Fibroblast of lung (primary cell): ENCODE data around the gene ATG13. TPM values are rescaled to one million over a fixed set of nuclear protein-coding genes. Genes with fewer than 3 reads are reported as not detected.

Source experiments
- DNase-seq, 2 donors: peaks; one replicate each; pipeline versions ENCODE4 v3.0.0 to v3.0.0-alpha.2; 2010; ENCODE audit warnings: low read depth in 2 of 2
- H2AFZ ChIP-seq: 2 replicates; pipeline ENCODE4 v1.5.1; 2012; ENCODE audit warnings: low read length, control low read depth, inconsistent platforms
- H3K27ac ChIP-seq: 2 replicates; pipeline ENCODE4 v1.5.1; 2011; ENCODE audit warnings: low read length, control low read depth; ENCODE audit not compliant: insufficient read depth
- H3K27me3 ChIP-seq: 2 replicates; pipeline ENCODE4 v1.5.1; 2011; ENCODE audit warnings: mild to moderate bottlenecking, low read length; ENCODE audit not compliant: control insufficient read depth, insufficient read depth
- H3K36me3 ChIP-seq: 2 replicates; pipeline ENCODE4 v1.5.1; 2011; ENCODE audit warnings: low read length; ENCODE audit not compliant: control insufficient read depth, insufficient read depth
- H3K4me1 ChIP-seq: 2 replicates; pipeline ENCODE4 v1.5.1; 2011; ENCODE audit warnings: low read length; ENCODE audit not compliant: control insufficient read depth, insufficient read depth; ENCODE audit errors: extremely low read depth
- H3K4me2 ChIP-seq: 2 replicates; pipeline ENCODE4 v1.5.1; 2011; ENCODE audit warnings: low read length, control low read depth; ENCODE audit not compliant: insufficient read depth; ENCODE audit errors: extremely low read depth
- H3K4me3 ChIP-seq, 4 experiments: fragments of 200-600 bp in 1 of 4; sonication (generic) in 1 of 4; replicated peaks in 1 of 4; 2 replicates each; pipeline ENCODE4 v1.5.1; 2011 to 2016; ENCODE audit warnings: low read length in 4 of 4, low read depth in 3 of 4, mild to moderate bottlenecking in 3 of 4, control low read depth in 2 of 4, inconsistent platforms in 1 of 4, mixed read lengths in 1 of 4; ENCODE audit not compliant: insufficient read depth in 1 of 4; ENCODE audit errors: control extremely low read depth in 1 of 4
- H3K79me2 ChIP-seq: 2 replicates; pipeline ENCODE4 v1.5.1; 2012; ENCODE audit warnings: mild to moderate bottlenecking, low read length, inconsistent platforms; ENCODE audit not compliant: control insufficient read depth, insufficient read depth
- H3K9ac ChIP-seq: 2 replicates; pipeline ENCODE4 v1.5.1; 2011; ENCODE audit warnings: mild to moderate bottlenecking, low read length, control low read depth; ENCODE audit not compliant: insufficient read depth
- H3K9me3 ChIP-seq: 2 replicates; pipeline ENCODE4 v1.5.1; 2012; ENCODE audit warnings: low read depth, low read length; ENCODE audit not compliant: control insufficient read depth, insufficient read depth
- H4K20me1 ChIP-seq: 2 replicates; pipeline ENCODE4 v1.5.1; 2011; ENCODE audit warnings: low read length; ENCODE audit not compliant: control insufficient read depth, insufficient read depth; ENCODE audit errors: extremely low read depth
- CTCF ChIP-seq, 2 donors: IDR thresholded peaks in 1 of 2; conservative IDR thresholded peaks in 1 of 2; 1 replicate in 1 of 2; 2 replicates in 1 of 2; pipeline ENCODE4 v1.5.1; 2011 to 2012; ENCODE audit warnings: low read length in 2 of 2, control low read depth in 1 of 2, inconsistent platforms in 1 of 2, low read depth in 1 of 2, mild to moderate bottlenecking in 1 of 2
- EZH2 ChIP-seq: IDR thresholded peaks from 2 replicates; pipeline ENCODE4 v1.5.1; 2012; ENCODE audit warnings: low read length, control low read depth, mild to moderate bottlenecking; ENCODE audit errors: missing control alignments
- polyA plus RNA-seq, 2 donors: library from polyadenylated mRNA; depleted of rRNA in 1 of 2; stranded (reverse) in 1 of 2; unstranded in 1 of 2; fragments of >200 nt; gene quantifications; 2 replicates each; pipeline ENCODE4 v1.2.1, GENCODE V29; 2011 to 2012; ENCODE audit warnings: missing spikeins in 1 of 2
- total RNA-seq: library from RNA; depleted of rRNA; stranded (reverse); fragments of >200 nt; gene quantifications from 2 replicates; pipeline ENCODE4 v1.2.1, GENCODE V29; 2014

ATG13 gene
- total and polyA plus RNA-seq, 2 donors (not counting 1 experiment from before 2014, with no cell fraction given): 44.9 to 67.4 TPM

GRCh38 chr11:46721286-46721685, 103.9 kb downstream of the ATG13 start:
- DNase-seq: no peak
- Histone ChIP-seq H4K20me1 (no peaks in the 10 kb centered on the region), H3K4me2 (no peak overlapping the region), H3K27me3 (no peaks in the 10 kb centered on the region), H3K9me3 (no peaks in the 10 kb centered on the region), H3K9ac (no peak overlapping the region), H3K79me2 (no peaks in the 10 kb centered on the region), H3K4me1 (no peaks in the 10 kb centered on the region), H2AFZ (no peak overlapping the region), H3K27ac (no peak overlapping the region), H3K4me3 (no peak overlapping the region), H3K36me3 (no peaks in the 10 kb centered on the region)
- no peak for TF ChIP-seq CTCF (conservative IDR thresholded peaks at IDR 0.05 in 1 of 2, IDR thresholded peaks at IDR 0.05 in 1 of 2; ENCODE audit: low read depth in 1 of 2, low read length in 2 of 2)
- TF ChIP-seq EZH2: no peak

- no peak for TF ChIP-seq EZH2
- TF ChIP-seq CTCF (conservative IDR thresholded peaks at IDR 0.05 in 1 of 2, IDR thresholded peaks at IDR 0.05 in 1 of 2; ENCODE audit: low read depth in 1 of 2, low read length in 2 of 2): no peak
- Histone ChIP-seq H3K36me3 (no peaks in the 10 kb centered on the region), H3K4me2 (no peak overlapping the region), H3K9ac (no peak overlapping the region), H3K27ac (no peak overlapping the region), H3K9me3 (no peaks in the 10 kb centered on the region), H3K27me3 (no peaks in the 10 kb centered on the region), H4K20me1 (no peaks in the 10 kb centered on the region), H2AFZ (no peak overlapping the region), H3K79me2 (no peaks in the 10 kb centered on the region), H3K4me1 (no peaks in the 10 kb centered on the region), H3K4me3 (no peak overlapping the region)
- no peak for DNase-seq
These were observed 105.4 kb downstream of the ATG13 start for GRCh38 chr11:46722566-46723358.

GRCh38 chr11:46723359-46723680, 106.0 kb downstream of the ATG13 start:
- Histone ChIP-seq H3K4me1 (no peaks in the 10 kb centered on the region), H3K9me3 (no peaks in the 10 kb centered on the region), H3K4me2 (no peak overlapping the region), H3K4me3 (no peak overlapping the region), H3K36me3 (no peaks in the 10 kb centered on the region), H3K27me3 (no peaks in the 10 kb centered on the region), H3K9ac (no peak overlapping the region), H4K20me1 (no peaks in the 10 kb centered on the region), H3K27ac (no peak overlapping the region), H2AFZ (no peak overlapping the region), H3K79me2 (no peaks in the 10 kb centered on the region)
- TF ChIP-seq CTCF (conservative IDR thresholded peaks at IDR 0.05 in 1 of 2, IDR thresholded peaks at IDR 0.05 in 1 of 2; ENCODE audit: low read depth in 1 of 2, low read length in 2 of 2): no peak
- TF ChIP-seq EZH2: no peak
- no peak for DNase-seq
